ENCODE measurements around the gene CD37. TPM values are rescaled to one million over a fixed set of nuclear protein-coding genes. Genes with fewer than 3 reads are reported as not detected.
"Not testable (repeated sequence)": the region's sequence is repeated elsewhere in the genome, so short reads cannot be mapped to it uniquely, and the experiment has no call there.

Gene CD37
- total and polyA plus RNA-seq, 5 donors = 2.3 to 8.0 (median 5.5) TPM

DNA sequence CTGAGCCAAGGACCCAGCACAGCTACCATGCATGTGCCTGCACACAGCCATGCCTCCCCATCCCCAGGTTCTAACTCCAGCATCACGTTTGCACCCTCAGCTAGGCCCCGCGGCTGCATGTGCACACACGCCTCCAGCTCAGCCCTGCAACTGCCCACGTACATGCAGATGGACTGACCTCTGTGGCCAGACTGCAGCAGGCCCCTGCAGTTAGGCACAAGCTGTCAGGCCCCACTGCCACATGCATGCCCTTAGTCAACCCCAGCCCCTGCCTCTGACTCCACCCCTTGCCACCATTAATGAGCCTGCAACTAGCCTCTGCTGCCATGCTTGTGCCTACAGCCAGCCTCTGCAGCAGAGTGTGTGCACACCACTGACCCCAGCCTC is 33.3 kb upstream of the CD37 start:
- H3K4me3 ChIP-seq (ENCODE audit: low read length) = no peak overlapping the region
- no peaks in the 10 kb centered on the region for H3K9me3 ChIP-seq (ENCODE audit: control insufficient read depth, low read length)
- WGBS = 83% methylated on average over 5 of the region's 5 CpGs
- intact Hi-C loops (cut with DNase I) = loop anchor here in 1 of 4 donors (5.0 kb wide), 1 partner anchor 75 kb away; no protein-coding TSS in a partner anchor
- DNase-seq = no peak
- H3K27me3 ChIP-seq (ENCODE audit: control insufficient read depth, insufficient read depth) = no peaks in the 10 kb centered on the region
- no peaks in the 10 kb centered on the region for H3K4me1 ChIP-seq (ENCODE audit: control insufficient read depth, insufficient read depth, low read length)
- no peak for ATAC-seq
- H3K27ac ChIP-seq (ENCODE audit: low read length) = no peak overlapping the region

GRCh38 chr19:49306734-49307133 is 28.5 kb upstream of the CD37 start:
- H3K4me3 ChIP-seq (ENCODE audit: low read length); H3K27me3 ChIP-seq (ENCODE audit: control insufficient read depth, insufficient read depth); H3K9me3 ChIP-seq (ENCODE audit: control insufficient read depth, low read length); ATAC-seq; H3K27ac ChIP-seq (ENCODE audit: low read length); DNase-seq; intact Hi-C loops (cut with DNase I); H3K4me1 ChIP-seq (ENCODE audit: control insufficient read depth, insufficient read depth, low read length): not testable (repeated sequence)
- 80% methylated on average over 7 of the region's 7 CpGs for WGBS

DNA sequence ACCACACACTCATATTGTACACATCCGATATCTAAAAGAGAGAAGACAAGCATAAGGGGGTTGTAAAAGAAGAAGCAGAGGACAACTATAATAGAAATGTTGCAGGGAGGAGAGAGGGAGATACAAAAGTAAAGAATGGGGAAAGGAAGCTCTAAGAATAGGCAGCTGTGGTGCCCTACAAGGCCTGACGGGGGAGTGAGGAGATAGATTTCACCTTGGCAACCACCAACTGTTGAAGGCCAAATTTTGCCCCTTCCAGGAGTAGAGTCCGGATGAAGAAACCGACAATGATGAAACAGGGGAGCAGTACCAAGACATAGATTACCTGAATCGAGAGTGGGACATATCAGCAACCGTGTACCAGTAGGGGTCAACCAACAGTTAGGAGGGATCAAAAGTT is 26.1 kb upstream of the CD37 start:
- DNase-seq (no peak), ATAC-seq (no peak)
- Histone ChIP-seq H3K27ac (ENCODE audit: low read length) (no peak overlapping the region), H3K9me3 (ENCODE audit: control insufficient read depth, low read length) (no peaks in the 10 kb centered on the region), H3K4me1 (ENCODE audit: control insufficient read depth, insufficient read depth, low read length) (no peaks in the 10 kb centered on the region), H3K4me3 (ENCODE audit: low read length) (no peak overlapping the region), H3K27me3 (ENCODE audit: control insufficient read depth, insufficient read depth) (no peaks in the 10 kb centered on the region)
- WGBS = 90% methylated on average over 6 of the region's 6 CpGs
- intact Hi-C loops (cut with DNase I) = no loop called here

- no peak for ATAC-seq
- no peak overlapping the region for H3K27ac ChIP-seq (ENCODE audit: low read length)
- no peaks in the 10 kb centered on the region for H3K9me3 ChIP-seq (ENCODE audit: control insufficient read depth, low read length)
- no peak for DNase-seq
- no peaks in the 10 kb centered on the region for H3K27me3 ChIP-seq (ENCODE audit: control insufficient read depth, insufficient read depth)
- H3K4me1 ChIP-seq (ENCODE audit: control insufficient read depth, insufficient read depth, low read length) = no peaks in the 10 kb centered on the region
- 84% methylated on average over 1 of the region's 1 CpG for WGBS
- H3K4me3 ChIP-seq (ENCODE audit: low read length) = no peak overlapping the region
- intact Hi-C loops (cut with DNase I) = no loop called here
Observed at GRCh38 chr19:49315111-49315510, 20.1 kb upstream of the CD37 start.

DNA sequence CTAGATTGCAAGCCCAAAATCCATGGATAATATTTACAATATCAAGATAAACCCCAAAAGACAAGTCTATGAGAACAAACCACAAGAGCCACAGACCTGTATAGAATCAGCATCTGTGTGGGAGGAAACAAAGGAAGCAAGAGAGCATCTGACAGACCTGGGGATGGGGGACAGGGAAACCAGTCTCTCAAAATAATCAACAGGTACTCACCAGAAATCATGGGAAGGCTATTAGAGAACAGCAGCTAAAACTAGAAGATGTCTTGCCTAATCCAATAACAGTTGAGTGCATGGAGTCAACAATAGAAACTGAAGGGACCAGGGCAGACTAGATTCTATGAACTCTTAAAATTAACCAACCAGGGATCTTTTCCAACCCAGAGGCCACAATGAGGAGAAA is 18.9 kb upstream of the CD37 start:
- Histone ChIP-seq H3K4me1 (ENCODE audit: control insufficient read depth, insufficient read depth, low read length) (no peaks in the 10 kb centered on the region), H3K27me3 (ENCODE audit: control insufficient read depth, insufficient read depth) (no peaks in the 10 kb centered on the region), H3K4me3 (ENCODE audit: low read length) (no peak overlapping the region), H3K27ac (ENCODE audit: low read length) (no peak overlapping the region), H3K9me3 (ENCODE audit: control insufficient read depth, low read length) (no peaks in the 10 kb centered on the region)
- no peak for ATAC-seq
- DNase-seq = no peak
- intact Hi-C loops (cut with DNase I) = no loop called here

DNA sequence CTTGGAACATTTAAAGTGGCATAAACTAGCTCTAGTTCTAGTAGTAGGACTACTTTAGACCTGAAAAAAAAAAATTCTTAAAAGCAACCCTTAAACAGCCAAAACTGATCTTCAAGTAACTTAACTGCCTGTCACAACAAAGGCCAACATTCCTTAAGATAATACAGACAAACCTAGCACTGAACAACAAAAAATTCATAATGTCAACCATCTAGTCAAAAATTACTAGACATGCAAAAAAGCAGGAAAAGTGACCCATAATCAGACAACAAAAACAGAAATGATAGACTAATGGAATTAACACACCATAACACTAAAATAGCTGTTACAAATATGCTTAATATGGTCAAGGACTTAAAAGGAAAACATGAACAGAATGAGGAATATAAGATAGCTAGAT is 16.9 kb upstream of the CD37 start:
- H3K4me3 ChIP-seq (ENCODE audit: low read length) = no peak overlapping the region
- no peaks in the 10 kb centered on the region for H3K27me3 ChIP-seq (ENCODE audit: control insufficient read depth, insufficient read depth)
- no peak for DNase-seq
- intact Hi-C loops (cut with DNase I) = no loop called here
- no peak overlapping the region for H3K27ac ChIP-seq (ENCODE audit: low read length)
- H3K9me3 ChIP-seq (ENCODE audit: control insufficient read depth, low read length) = no peaks in the 10 kb centered on the region
- no peaks in the 10 kb centered on the region for H3K4me1 ChIP-seq (ENCODE audit: control insufficient read depth, insufficient read depth, low read length)
- no peak for ATAC-seq

- Histone ChIP-seq H3K27ac (ENCODE audit: low read length) (no peak within 1 kb of the TSS), H3K4me3 (ENCODE audit: low read length) (no peak within 1 kb of the TSS), H3K27me3 (ENCODE audit: control insufficient read depth, insufficient read depth) (no peaks in the 10 kb centered on the region), H3K9me3 (ENCODE audit: control insufficient read depth, low read length) (no peaks in the 10 kb centered on the region), H3K4me1 (ENCODE audit: control insufficient read depth, insufficient read depth, low read length) (no peaks in the 10 kb centered on the region)
- WGBS = 94% methylated on average over 38 of the region's 38 CpGs
- ATAC-seq (peak in 1 of 2 donors; percentile 20), DNase-seq (no peak)
- intact Hi-C loops (cut with DNase I) = no loop called here
Observed at GRCh38 chr19:49324801-49325576, 10.2 kb upstream of the CD37 start, which contains the start of gene SLC6A16. TSS of gene SLC6A16 (minus strand) at chr19:49325191. CDS start at chr19:49311347, 13,844 bp downstream.

DNA sequence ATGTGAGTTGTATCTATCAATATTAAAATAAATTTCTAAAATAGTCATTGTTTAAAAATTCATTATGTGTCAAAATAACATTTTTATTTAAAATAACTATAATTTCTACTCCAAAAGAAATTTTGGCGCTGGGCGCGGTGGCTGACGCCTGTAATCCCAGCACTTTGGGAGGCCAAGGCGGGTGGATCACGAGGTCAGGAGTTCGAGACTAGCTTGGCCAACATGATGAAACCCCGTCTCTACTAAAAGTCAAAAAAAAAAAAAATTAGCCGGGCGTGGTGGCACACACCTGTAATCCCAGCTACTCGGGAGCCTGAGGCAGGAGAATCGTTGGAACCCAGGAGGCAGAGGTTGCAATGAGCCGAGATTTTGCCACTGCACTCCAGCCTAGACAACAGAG is 9.4 kb upstream of the CD37 start:
- H3K4me3 ChIP-seq (ENCODE audit: low read length); DNase-seq; intact Hi-C loops (cut with DNase I); H3K27me3 ChIP-seq (ENCODE audit: control insufficient read depth, insufficient read depth); H3K27ac ChIP-seq (ENCODE audit: low read length); H3K4me1 ChIP-seq (ENCODE audit: control insufficient read depth, insufficient read depth, low read length); H3K9me3 ChIP-seq (ENCODE audit: control insufficient read depth, low read length); ATAC-seq: not testable (repeated sequence)
- WGBS = 91% methylated on average over 13 of the region's 13 CpGs

- Histone ChIP-seq H3K27ac (ENCODE audit: low read length) (no peak overlapping the region), H3K27me3 (ENCODE audit: control insufficient read depth, insufficient read depth) (no peaks in the 10 kb centered on the region), H3K4me3 (ENCODE audit: low read length) (no peak overlapping the region), H3K4me1 (ENCODE audit: control insufficient read depth, insufficient read depth, low read length) (no peaks in the 10 kb centered on the region), H3K9me3 (ENCODE audit: control insufficient read depth, low read length) (no peaks in the 10 kb centered on the region)
- ATAC-seq (no peak), DNase-seq (no peak)
- intact Hi-C loops (cut with DNase I) = no loop called here
- 73% methylated on average over 3 of the region's 3 CpGs for WGBS
Observed at GRCh38 chr19:49326165-49326704, 9.0 kb upstream of the CD37 start.

DNA sequence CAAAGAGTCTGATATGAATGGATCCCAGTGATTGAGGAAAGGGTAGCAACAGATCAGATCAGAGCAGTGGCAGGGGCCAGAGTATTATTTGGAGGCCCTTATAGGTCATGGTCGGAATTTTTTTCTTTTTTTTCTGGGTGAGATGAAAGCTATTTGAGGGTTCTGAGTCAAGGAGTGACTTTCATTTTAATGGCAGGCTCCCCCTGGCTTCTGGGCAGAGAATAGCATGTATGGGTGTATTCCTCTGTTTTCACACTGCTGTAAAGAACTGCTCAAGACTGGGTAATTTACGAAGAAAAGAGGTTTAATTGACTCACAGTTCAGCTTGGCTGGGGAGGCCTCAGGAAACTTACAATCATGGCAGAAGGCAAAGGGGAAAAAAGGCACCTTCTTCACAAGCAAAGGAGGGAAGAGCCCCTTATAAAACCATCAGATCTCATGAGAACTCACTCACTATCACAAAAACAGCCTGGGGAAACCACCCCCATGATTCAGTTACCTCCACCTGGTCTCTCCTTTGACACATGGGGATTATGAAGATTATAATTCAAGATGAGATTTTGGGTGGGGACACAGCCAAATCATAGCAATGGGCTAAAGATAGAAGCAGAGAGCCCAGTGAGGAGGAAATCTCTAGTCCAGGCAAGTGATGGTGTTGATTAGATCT is 7.2 kb upstream of the CD37 start:
- Histone ChIP-seq H3K4me3 (ENCODE audit: low read length) (no peak overlapping the region), H3K4me1 (ENCODE audit: control insufficient read depth, insufficient read depth, low read length) (no peaks in the 10 kb centered on the region), H3K27ac (ENCODE audit: low read length) (no peak overlapping the region), H3K27me3 (ENCODE audit: control insufficient read depth, insufficient read depth) (no peaks in the 10 kb centered on the region), H3K9me3 (ENCODE audit: control insufficient read depth, low read length) (no peaks in the 10 kb centered on the region)
- intact Hi-C loops (cut with DNase I) = no loop called here
- ATAC-seq (peak in 1 of 2 donors; percentile 34), DNase-seq (no peak)
- 60% methylated on average over 2 of the region's 2 CpGs for WGBS

- no peaks in the 10 kb centered on the region for H3K9me3 ChIP-seq (ENCODE audit: control insufficient read depth, low read length)
- no peak overlapping the region for H3K4me3 ChIP-seq (ENCODE audit: low read length)
- WGBS = 88% methylated on average over 2 of the region's 2 CpGs
- H3K27me3 ChIP-seq (ENCODE audit: control insufficient read depth, insufficient read depth) = no peaks in the 10 kb centered on the region
- intact Hi-C loops (cut with DNase I) = no loop called here
- H3K4me1 ChIP-seq (ENCODE audit: control insufficient read depth, insufficient read depth, low read length) = no peaks in the 10 kb centered on the region
- H3K27ac ChIP-seq (ENCODE audit: low read length) = no peak overlapping the region
- no peak for DNase-seq
- no peak for ATAC-seq
Observed at GRCh38 chr19:49328741-49329140, 6.5 kb upstream of the CD37 start.
